Left lung (tissue), 10 donors: ENCODE data around the gene UFD1. TPM values are rescaled to one million over a fixed set of nuclear protein-coding genes. Genes with fewer than 3 reads are reported as not detected.

Source experiments
- ATAC-seq: fragments of 200-7000 bp; cut with Tn5 transposase; one replicate; pipeline ENCODE4 v1.9.1; 2020; ENCODE audit warnings: moderate library complexity
- DNase-seq, 4 donors: peaks; one replicate each; pipeline ENCODE4 v3.0.0-alpha.2; 2013 to 2020
- H3K27ac ChIP-seq, 2 donors: fragments of 200-600 bp; sonication (generic) in 1 of 2; one replicate each; pipeline versions ENCODE4 v1.5.0 to v1.8.0; 2020 to 2021
- H3K27me3 ChIP-seq, 2 donors: fragments of 200-600 bp; sonication (generic) in 1 of 2; one replicate each; pipeline versions ENCODE4 v1.5.0 to v1.8.0; 2020 to 2021
- H3K36me3 ChIP-seq, 2 donors: fragments of 200-600 bp; sonication (generic) in 1 of 2; one replicate each; pipeline versions ENCODE4 v1.5.0 to v1.8.0; 2020 to 2021
- H3K4me1 ChIP-seq, 2 donors: fragments of 200-600 bp; one replicate each; pipeline ENCODE4 v1.8.0; 2021
- H3K4me3 ChIP-seq, 2 donors: fragments of 200-600 bp; sonication (generic) in 1 of 2; one replicate each; pipeline versions ENCODE4 v1.5.0 to v1.8.0; 2020 to 2021; ENCODE audit warnings: mild to moderate bottlenecking in 1 of 2
- H3K9me3 ChIP-seq, 2 donors: fragments of 200-600 bp; sonication (generic) in 1 of 2; one replicate each; pipeline versions ENCODE4 v1.5.0 to v1.8.0; 2020 to 2021
- intact Hi-C, 2 donors: fragments of 100-400 bp; cut with DNase I; formaldehyde crosslinking; loops; one replicate each; pipeline versions ENCODE4 v1.11.2 to v1.14.2; 2022
- polyA plus RNA-seq, 6 donors: library from polyadenylated mRNA; unstranded; fragments of 120-200 nt; gene quantifications; one replicate each; pipeline ENCODE4 v1.2.1, GENCODE V29; 2013; ENCODE audit not compliant: insufficient read length in 6 of 6
- total RNA-seq, 2 donors: library from RNA; stranded (reverse); fragmentation: NEBNext Ultra II Directional; extraction: Animal tissue kit (Norgen Biotek cat#: 25700); gene quantifications; one replicate each; pipeline ENCODE4 v1.2.1, GENCODE V29; 2021
- TF ChIP-seq, protein P1 (sequence below), 2 donors: fragments of 200-600 bp; sonication (generic) in 1 of 2; IDR thresholded peaks; one replicate each; pipeline versions ENCODE4 v1.5.0 to v1.8.0; 2021; ENCODE audit warnings: antibody characterized with exemption in 2 of 2
- donor health status: DM: no; HTN: yes; CAD: no.
- donor health status: DM: no; HTN: no; CAD: no.

The UFD1 gene
- total and polyA plus RNA-seq, 8 donors = 41.7 to 72.9 (median 62.6) TPM

DNA sequence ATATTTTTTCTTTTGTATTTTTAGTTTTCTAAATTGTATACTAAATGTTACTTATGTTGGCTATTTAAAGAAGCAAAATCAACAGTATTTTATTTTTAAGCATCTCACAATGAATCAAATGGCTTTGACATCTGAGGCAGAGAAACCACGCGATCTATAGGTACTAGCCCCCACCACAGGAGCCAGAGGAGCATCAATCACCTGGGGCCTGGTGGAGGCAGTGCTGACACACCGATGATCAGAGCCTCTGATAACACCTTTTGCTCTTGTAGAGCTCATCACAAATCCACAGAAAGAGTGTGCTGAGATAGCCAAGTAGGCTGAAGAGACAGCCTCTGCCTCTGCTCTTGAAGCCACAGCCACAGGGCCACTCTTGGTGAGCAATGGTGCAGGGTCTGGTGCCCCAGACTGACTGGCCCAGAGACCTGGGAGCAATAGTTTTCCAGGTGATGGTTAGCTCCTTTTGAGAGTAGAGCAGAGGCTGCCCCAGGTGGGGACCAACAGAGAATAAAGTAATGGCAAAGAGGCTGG is 72.6 kb downstream of the UFD1 start:
- no peak for ATAC-seq
- TF ChIP-seq, protein P1, sequence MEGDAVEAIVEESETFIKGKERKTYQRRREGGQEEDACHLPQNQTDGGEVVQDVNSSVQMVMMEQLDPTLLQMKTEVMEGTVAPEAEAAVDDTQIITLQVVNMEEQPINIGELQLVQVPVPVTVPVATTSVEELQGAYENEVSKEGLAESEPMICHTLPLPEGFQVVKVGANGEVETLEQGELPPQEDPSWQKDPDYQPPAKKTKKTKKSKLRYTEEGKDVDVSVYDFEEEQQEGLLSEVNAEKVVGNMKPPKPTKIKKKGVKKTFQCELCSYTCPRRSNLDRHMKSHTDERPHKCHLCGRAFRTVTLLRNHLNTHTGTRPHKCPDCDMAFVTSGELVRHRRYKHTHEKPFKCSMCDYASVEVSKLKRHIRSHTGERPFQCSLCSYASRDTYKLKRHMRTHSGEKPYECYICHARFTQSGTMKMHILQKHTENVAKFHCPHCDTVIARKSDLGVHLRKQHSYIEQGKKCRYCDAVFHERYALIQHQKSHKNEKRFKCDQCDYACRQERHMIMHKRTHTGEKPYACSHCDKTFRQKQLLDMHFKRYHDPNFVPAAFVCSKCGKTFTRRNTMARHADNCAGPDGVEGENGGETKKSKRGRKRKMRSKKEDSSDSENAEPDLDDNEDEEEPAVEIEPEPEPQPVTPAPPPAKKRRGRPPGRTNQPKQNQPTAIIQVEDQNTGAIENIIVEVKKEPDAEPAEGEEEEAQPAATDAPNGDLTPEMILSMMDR (IDR thresholded peaks at IDR 0.05) = no peak
- Histone ChIP-seq H3K36me3 (peaks cover 2 to 76% of the 10 kb centered on the region in 2 donors), H3K9me3 (no peaks in the 10 kb centered on the region), H3K27ac (no peak overlapping the region), H3K4me1 (no peaks in the 10 kb centered on the region), H3K4me3 (no peak overlapping the region), H3K27me3 (no peaks in the 10 kb centered on the region)
- intact Hi-C loops = no loop called here
- DNase-seq = no peak

DNA sequence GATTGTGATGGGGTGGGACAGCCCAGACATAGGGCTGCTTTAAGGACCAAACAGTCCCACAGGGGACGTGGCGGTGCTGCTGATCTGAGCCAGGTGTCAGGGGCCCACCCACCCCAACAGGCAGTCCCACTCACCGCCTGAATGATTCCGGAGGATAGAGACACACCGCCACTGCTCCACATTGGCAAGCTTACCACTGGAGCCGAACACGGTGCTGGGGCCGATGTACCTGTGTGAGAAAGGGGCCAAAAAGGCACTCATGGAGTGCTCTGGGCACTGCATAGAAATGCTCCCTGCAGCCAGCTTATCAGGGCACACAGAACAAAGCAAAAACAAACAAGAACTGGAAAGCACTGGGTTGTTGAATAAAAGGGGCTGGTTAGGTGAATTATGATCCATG is 73.3 kb downstream of the UFD1 start:
- no peak overlapping the region for H3K4me3 ChIP-seq
- TF ChIP-seq, protein P1 (IDR thresholded peaks at IDR 0.05) = no peak
- no peaks in the 10 kb centered on the region for H3K4me1 ChIP-seq
- peaks cover 2 to 80% of the 10 kb centered on the region in 2 donors for H3K36me3 ChIP-seq
- H3K9me3 ChIP-seq = no peaks in the 10 kb centered on the region
- no peak for ATAC-seq
- no peak overlapping the region for H3K27ac ChIP-seq
- intact Hi-C loops = no loop called here
- no peak for DNase-seq
- no peaks in the 10 kb centered on the region for H3K27me3 ChIP-seq

- Histone ChIP-seq H3K36me3 (peaks cover 2 to 78% of the 10 kb centered on the region in 2 donors), H3K4me1 (no peaks in the 10 kb centered on the region), H3K9me3 (no peaks in the 10 kb centered on the region), H3K27ac (no peak overlapping the region), H3K4me3 (no peak overlapping the region), H3K27me3 (no peaks in the 10 kb centered on the region)
- intact Hi-C loops = no loop called here
- no peak for DNase-seq
- no peak for ATAC-seq
- TF ChIP-seq, protein P1 (IDR thresholded peaks at IDR 0.05) = no peak
These were observed 73.9 kb downstream of the UFD1 start for GRCh38 chr22:19405133-19405532.

- Histone ChIP-seq H3K9me3 (no peaks in the 10 kb centered on the region), H3K27ac (no peak overlapping the region), H3K4me3 (no peak overlapping the region), H3K4me1 (no peaks in the 10 kb centered on the region), H3K36me3 (peaks cover 0 to 78% of the 10 kb centered on the region in 2 donors), H3K27me3 (no peaks in the 10 kb centered on the region)
- DNase-seq = no peak
- intact Hi-C loops = no loop called here
- TF ChIP-seq, protein P1 (IDR thresholded peaks at IDR 0.05) = no peak
- no peak for ATAC-seq
These were observed 74.3 kb downstream of the UFD1 start for GRCh38 chr22:19404676-19405075.

GRCh38 chr22:19402642-19403191 is 76.3 kb downstream of the UFD1 start:
- H3K36me3 ChIP-seq = peaks cover 0 to 77% of the 10 kb centered on the region in 2 donors
- no peak overlapping the region for H3K27ac ChIP-seq
- TF ChIP-seq, protein P1 (IDR thresholded peaks at IDR 0.05) = no peak

More at GRCh38 chr22:19402642-19403191, 76.3 kb downstream of the UFD1 start:
- no peak for ATAC-seq
- H3K27me3 ChIP-seq = no peaks in the 10 kb centered on the region
- no peaks in the 10 kb centered on the region for H3K9me3 ChIP-seq
- no peaks in the 10 kb centered on the region for H3K4me1 ChIP-seq
- no peak for DNase-seq
- H3K4me3 ChIP-seq = no peak overlapping the region
- intact Hi-C loops = no loop called here
